Breast epithelium (tissue), 3 donors: ENCODE measurements around the gene MAP7D3.

ENCODE experiments used
- POLR2A ChIP-seq: fragments of 450-650 bp; IDR thresholded peaks from one replicate; pipeline ENCODE4 v1.6.1; 2016; ENCODE audit warnings: antibody characterized with exemption, mild to moderate bottlenecking, moderate library complexity
- POLR2AphosphoS5 ChIP-seq, 3 donors: sonication (generic); formaldehyde crosslinking; IDR thresholded peaks; one replicate each; pipeline ENCODE4 v1.6.1; 2017; ENCODE audit warnings: antibody characterized with exemption in 3 of 3
- TF ChIP-seq, protein P1 (sequence below), 3 donors: fragments of 450-650 bp; IDR thresholded peaks; one replicate each; pipeline ENCODE4 v1.5.1; 2016 to 2017; ENCODE audit warnings: antibody characterized with exemption in 3 of 3, mild to moderate bottlenecking in 3 of 3, moderate library complexity in 3 of 3

DNA sequence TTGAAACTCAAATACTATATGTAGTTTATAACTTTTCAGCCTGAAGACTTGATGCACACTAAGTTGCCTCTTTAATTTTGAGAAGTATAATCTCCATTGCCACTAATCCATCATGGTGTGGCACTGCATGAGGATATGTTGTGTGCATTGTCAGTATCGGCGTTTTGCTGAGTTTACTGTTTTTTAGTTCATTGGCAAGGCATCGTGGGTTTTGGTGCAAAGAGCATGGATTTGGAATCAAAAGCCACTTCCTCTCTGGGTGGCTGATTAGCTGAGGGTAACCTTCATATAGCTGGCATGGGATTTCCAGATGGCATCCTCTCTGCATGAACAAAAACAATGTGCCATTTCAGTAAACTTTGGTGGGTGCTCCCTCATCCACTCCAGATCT is 65.2 kb downstream of the MAP7D3 start:
- no peak for TF ChIP-seq POLR2AphosphoS5 (IDR thresholded peaks at IDR 0.05)
- no peak for TF ChIP-seq POLR2A
- TF ChIP-seq, protein P1, sequence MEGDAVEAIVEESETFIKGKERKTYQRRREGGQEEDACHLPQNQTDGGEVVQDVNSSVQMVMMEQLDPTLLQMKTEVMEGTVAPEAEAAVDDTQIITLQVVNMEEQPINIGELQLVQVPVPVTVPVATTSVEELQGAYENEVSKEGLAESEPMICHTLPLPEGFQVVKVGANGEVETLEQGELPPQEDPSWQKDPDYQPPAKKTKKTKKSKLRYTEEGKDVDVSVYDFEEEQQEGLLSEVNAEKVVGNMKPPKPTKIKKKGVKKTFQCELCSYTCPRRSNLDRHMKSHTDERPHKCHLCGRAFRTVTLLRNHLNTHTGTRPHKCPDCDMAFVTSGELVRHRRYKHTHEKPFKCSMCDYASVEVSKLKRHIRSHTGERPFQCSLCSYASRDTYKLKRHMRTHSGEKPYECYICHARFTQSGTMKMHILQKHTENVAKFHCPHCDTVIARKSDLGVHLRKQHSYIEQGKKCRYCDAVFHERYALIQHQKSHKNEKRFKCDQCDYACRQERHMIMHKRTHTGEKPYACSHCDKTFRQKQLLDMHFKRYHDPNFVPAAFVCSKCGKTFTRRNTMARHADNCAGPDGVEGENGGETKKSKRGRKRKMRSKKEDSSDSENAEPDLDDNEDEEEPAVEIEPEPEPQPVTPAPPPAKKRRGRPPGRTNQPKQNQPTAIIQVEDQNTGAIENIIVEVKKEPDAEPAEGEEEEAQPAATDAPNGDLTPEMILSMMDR (IDR thresholded peaks at IDR 0.05), result no peak
